ENCODE data around the gene CD247. TPM values are rescaled to one million over a fixed set of nuclear protein-coding genes. Genes with fewer than 3 reads are reported as not detected.

CD247 gene
- total RNA-seq, 1 experiment from 2014 or later, result 0.44 TPM

DNA sequence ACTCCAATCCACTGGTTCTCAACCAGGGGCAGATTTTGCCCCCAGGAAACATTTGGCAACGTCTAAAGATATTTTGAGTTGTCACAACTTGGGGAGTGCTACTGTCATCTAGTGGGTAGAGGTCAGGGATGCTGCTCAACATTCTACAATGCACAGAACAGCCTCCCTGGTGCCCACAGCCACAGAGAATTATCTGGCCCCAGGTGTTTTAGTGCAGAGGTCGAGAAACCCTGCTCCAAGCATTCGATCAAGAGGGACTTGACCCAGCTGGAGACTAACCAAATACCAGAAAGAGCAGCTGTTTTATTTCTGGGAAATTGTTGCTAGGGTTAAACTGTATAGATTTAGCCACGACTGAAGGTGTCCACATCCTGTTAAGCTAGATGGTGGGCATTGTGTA, 19.2 kb downstream of the CD247 start:
- Histone ChIP-seq H3K36me3 (ENCODE audit: control insufficient read depth, insufficient read depth, low read length) (no peaks in the 10 kb centered on the region), H3K27ac (ENCODE audit: low read length) (no peak overlapping the region), H3K27me3 (ENCODE audit: control insufficient read depth, insufficient read depth, low read length) (peaks cover 22% of the 10 kb centered on the region; the same call in 1 of the 2 replicates), H3K9me3 (ENCODE audit: control insufficient read depth, insufficient read depth, low read depth, low read length) (no peaks in the 10 kb centered on the region), H3K4me1 (ENCODE audit: control insufficient read depth, insufficient read depth, low read length) (no peaks in the 10 kb centered on the region), H3K4me3 (ENCODE audit: low read depth in 2 of 2, low read length in 2 of 2) (no peak overlapping the region)
- POLR2A ChIA-PET, result no interaction called here
- BruUV-seq (replicated peaks), result no TSS peak
- DNase-seq (ENCODE audit: low read depth, low spot score), result no peak
- CTCF ChIA-PET, result no interaction called here
- no peak for TF ChIP-seq TCF7L2 (IDR thresholded peaks at IDR 0.05; ENCODE audit: low read depth, low read length)
- TF ChIP-seq, protein P1, sequence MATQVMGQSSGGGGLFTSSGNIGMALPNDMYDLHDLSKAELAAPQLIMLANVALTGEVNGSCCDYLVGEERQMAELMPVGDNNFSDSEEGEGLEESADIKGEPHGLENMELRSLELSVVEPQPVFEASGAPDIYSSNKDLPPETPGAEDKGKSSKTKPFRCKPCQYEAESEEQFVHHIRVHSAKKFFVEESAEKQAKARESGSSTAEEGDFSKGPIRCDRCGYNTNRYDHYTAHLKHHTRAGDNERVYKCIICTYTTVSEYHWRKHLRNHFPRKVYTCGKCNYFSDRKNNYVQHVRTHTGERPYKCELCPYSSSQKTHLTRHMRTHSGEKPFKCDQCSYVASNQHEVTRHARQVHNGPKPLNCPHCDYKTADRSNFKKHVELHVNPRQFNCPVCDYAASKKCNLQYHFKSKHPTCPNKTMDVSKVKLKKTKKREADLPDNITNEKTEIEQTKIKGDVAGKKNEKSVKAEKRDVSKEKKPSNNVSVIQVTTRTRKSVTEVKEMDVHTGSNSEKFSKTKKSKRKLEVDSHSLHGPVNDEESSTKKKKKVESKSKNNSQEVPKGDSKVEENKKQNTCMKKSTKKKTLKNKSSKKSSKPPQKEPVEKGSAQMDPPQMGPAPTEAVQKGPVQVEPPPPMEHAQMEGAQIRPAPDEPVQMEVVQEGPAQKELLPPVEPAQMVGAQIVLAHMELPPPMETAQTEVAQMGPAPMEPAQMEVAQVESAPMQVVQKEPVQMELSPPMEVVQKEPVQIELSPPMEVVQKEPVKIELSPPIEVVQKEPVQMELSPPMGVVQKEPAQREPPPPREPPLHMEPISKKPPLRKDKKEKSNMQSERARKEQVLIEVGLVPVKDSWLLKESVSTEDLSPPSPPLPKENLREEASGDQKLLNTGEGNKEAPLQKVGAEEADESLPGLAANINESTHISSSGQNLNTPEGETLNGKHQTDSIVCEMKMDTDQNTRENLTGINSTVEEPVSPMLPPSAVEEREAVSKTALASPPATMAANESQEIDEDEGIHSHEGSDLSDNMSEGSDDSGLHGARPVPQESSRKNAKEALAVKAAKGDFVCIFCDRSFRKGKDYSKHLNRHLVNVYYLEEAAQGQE (IDR thresholded peaks at IDR 0.05; ENCODE audit: insufficient read depth in 1 of 2, low read depth in 2 of 2, low read length in 1 of 2), result no peak
- TF ChIP-seq, protein P2, sequence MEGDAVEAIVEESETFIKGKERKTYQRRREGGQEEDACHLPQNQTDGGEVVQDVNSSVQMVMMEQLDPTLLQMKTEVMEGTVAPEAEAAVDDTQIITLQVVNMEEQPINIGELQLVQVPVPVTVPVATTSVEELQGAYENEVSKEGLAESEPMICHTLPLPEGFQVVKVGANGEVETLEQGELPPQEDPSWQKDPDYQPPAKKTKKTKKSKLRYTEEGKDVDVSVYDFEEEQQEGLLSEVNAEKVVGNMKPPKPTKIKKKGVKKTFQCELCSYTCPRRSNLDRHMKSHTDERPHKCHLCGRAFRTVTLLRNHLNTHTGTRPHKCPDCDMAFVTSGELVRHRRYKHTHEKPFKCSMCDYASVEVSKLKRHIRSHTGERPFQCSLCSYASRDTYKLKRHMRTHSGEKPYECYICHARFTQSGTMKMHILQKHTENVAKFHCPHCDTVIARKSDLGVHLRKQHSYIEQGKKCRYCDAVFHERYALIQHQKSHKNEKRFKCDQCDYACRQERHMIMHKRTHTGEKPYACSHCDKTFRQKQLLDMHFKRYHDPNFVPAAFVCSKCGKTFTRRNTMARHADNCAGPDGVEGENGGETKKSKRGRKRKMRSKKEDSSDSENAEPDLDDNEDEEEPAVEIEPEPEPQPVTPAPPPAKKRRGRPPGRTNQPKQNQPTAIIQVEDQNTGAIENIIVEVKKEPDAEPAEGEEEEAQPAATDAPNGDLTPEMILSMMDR (IDR thresholded peaks at IDR 0.05), result no peak
- TF ChIP-seq SIN3A (IDR thresholded peaks at IDR 0.05; ENCODE audit: borderline replicate concordance, insufficient read depth, low read depth, low read length), result no peak
- no peak for TF ChIP-seq POLR2AphosphoS5 (IDR thresholded peaks at IDR 0.05; ENCODE audit: low read depth, low read length)
- intact Hi-C loops (cut with micrococcal nuclease; ENCODE audit: unreplicated experiment) (no loop called here), in situ Hi-C loops (cut with HindIII; ENCODE audit: low pct_unique_long_range_greater_than_20kb, low sequenced_read_pairs) (no loop called here)
- no peak for ATAC-seq

DNA sequence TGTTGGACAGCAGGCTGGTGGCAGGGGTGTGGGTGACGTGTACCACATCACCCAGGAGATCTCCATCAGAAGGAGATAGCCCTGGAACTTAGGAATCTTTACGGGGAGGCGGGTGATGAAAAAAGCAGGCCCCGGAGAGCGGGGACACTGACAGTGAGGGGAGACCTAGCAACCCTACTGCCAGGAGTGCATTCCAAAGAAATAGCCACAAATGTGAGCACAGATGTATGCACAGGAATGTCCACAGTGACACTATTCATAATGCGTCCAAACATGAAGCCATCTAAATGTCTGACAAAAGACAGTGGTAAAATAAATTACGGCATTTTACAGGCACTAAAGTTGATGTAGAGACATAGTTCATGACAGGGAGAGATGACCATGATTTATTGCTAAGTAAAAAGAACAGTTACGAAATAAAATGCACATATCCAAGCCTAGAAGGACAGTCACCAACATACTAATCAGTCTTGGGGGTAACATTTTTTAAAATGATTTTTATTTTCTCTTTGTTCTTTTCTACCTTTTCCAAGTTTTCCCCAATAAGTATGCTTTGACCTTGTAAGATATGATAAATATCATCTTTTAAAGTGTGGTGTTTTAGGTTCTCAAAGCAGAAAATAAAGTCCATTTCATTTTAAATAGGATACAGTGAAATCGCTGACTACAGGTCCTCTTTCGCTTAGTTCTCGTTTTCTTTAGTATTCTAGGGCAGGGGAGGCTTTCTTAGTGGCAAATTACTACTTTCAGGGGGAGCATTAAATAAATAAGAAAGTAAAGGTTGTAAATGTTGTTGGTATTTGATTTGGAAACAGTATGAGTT, 21.3 kb downstream of the CD247 start:
- ChIA-PET POLR2A (no interaction called here), CTCF (no interaction called here)
- in situ Hi-C loops (cut with HindIII; ENCODE audit: low pct_unique_long_range_greater_than_20kb, low sequenced_read_pairs) (no loop called here), intact Hi-C loops (cut with micrococcal nuclease; ENCODE audit: unreplicated experiment) (no loop called here)
- Histone ChIP-seq H3K27me3 (ENCODE audit: control insufficient read depth, insufficient read depth, low read length) (peaks cover 13% of the 10 kb centered on the region; the same call in 1 of the 2 replicates), H3K4me3 (ENCODE audit: low read depth in 2 of 2, low read length in 2 of 2) (no peak overlapping the region), H3K27ac (ENCODE audit: low read length) (no peak overlapping the region), H3K4me1 (ENCODE audit: control insufficient read depth, insufficient read depth, low read length) (no peaks in the 10 kb centered on the region), H3K36me3 (ENCODE audit: control insufficient read depth, insufficient read depth, low read length) (no peaks in the 10 kb centered on the region), H3K9me3 (ENCODE audit: control insufficient read depth, insufficient read depth, low read depth, low read length) (no peaks in the 10 kb centered on the region)
- TF ChIP-seq SIN3A (IDR thresholded peaks at IDR 0.05; ENCODE audit: borderline replicate concordance, insufficient read depth, low read depth, low read length) (no peak), TCF7L2 (IDR thresholded peaks at IDR 0.05; ENCODE audit: low read depth, low read length) (no peak), POLR2AphosphoS5 (IDR thresholded peaks at IDR 0.05; ENCODE audit: low read depth, low read length) (no peak)
- TF ChIP-seq, protein P2 (IDR thresholded peaks at IDR 0.05), result no peak
- TF ChIP-seq, protein P1 (IDR thresholded peaks at IDR 0.05; ENCODE audit: insufficient read depth in 1 of 2, low read depth in 2 of 2, low read length in 1 of 2), result no peak
- no TSS peak for BruUV-seq (replicated peaks)
- DNase-seq (ENCODE audit: low read depth, low spot score), result no peak
- ATAC-seq, result no peak

All from Panc1 (cell line).